H1 (cell line): Measurements from ENCODE around the gene DCXR. TPM values are rescaled to one million over a fixed set of nuclear protein-coding genes. Genes with fewer than 3 reads are reported as not detected.

ENCODE experiments used
- CTCF ChIA-PET: fragments of 300-600 bp; sonication (Branson Sonifier 250); formaldehyde crosslinking; loops from one replicate; lab custom pipeline; 2021; ENCODE audit not compliant: partially characterized antibody; lab: Charles Lee
- POLR2A ChIA-PET: fragments of 300-600 bp; sonication (Branson Sonifier 250); formaldehyde crosslinking; loops from one replicate; lab custom pipeline; 2021; ENCODE audit warnings: inconsistent platforms; ENCODE audit not compliant: partially characterized antibody; lab: Charles Lee
- DNase-seq, 2 experiments: peaks; one replicate each; pipeline versions ENCODE4 v3.0.0 to v3.0.0-alpha.2; 2010 to 2022; ENCODE audit warnings: low spot score in 2 of 2, low read depth in 1 of 2, mixed read lengths in 1 of 2
- FAIRE-seq: peaks from 2 replicates; lab custom pipeline; 2011; peaks lifted over from hg19 to GRCh38; lab: Jason Lieb, UNC
- H2AFZ ChIP-seq: 2 replicates; pipeline ENCODE4 v1.8.1; 2012; ENCODE audit warnings: low read length, inconsistent platforms
- H2AK5ac ChIP-seq: 2 replicates; pipeline ENCODE4 v1.6.1; 2013; ENCODE audit warnings: low read depth, low read length
- H2BK120ac ChIP-seq: replicated peaks from 2 replicates; pipeline ENCODE3; 2013; ENCODE audit warnings: low read depth, low read length, inconsistent platforms
- H2BK12ac ChIP-seq: 2 replicates; pipeline ENCODE4 v1.6.1; 2013; ENCODE audit warnings: low read depth, low read length
- H2BK15ac ChIP-seq: 2 replicates; pipeline ENCODE4 v1.6.1; 2013; ENCODE audit warnings: low read length
- H2BK20ac ChIP-seq: 2 replicates; pipeline ENCODE4 v1.6.1; 2013; ENCODE audit warnings: low read length
- H2BK5ac ChIP-seq: 2 replicates; pipeline ENCODE4 v1.6.1; 2013; ENCODE audit warnings: low read depth, low read length
- H3K14ac ChIP-seq: 2 replicates; pipeline ENCODE4 v1.6.1; 2013; ENCODE audit warnings: inconsistent platforms; ENCODE audit not compliant: insufficient read length
- H3K18ac ChIP-seq: 2 replicates; pipeline ENCODE4 v1.6.1; 2013; ENCODE audit warnings: low read length; ENCODE audit errors: extremely low read depth
- H3K23ac ChIP-seq: 2 replicates; pipeline ENCODE4 v1.6.1; 2013; ENCODE audit warnings: inconsistent platforms; ENCODE audit not compliant: insufficient read length
- H3K23me2 ChIP-seq: 2 replicates; pipeline ENCODE4 v1.6.1; 2013; ENCODE audit warnings: low read depth, low read length
- H3K27ac ChIP-seq: 2 replicates; pipeline ENCODE4 v1.6.1; 2011; ENCODE audit warnings: low read depth, low read length, inconsistent platforms
- H3K27me3 ChIP-seq, 4 experiments: replicated peaks in 1 of 4; 1 replicate in 1 of 4; 2 replicates in 3 of 4; pipeline versions ENCODE4 v1.6.1 to v1.8.1; 2011 to 2013; ENCODE audit warnings: low read length in 3 of 4, mild to moderate bottlenecking in 3 of 4, inconsistent platforms in 2 of 4, mixed read lengths in 2 of 4, moderate library complexity in 1 of 4; ENCODE audit not compliant: control insufficient read depth in 3 of 4, insufficient read depth in 3 of 4; ENCODE audit errors: extremely low read depth in 1 of 4
- H3K36me3 ChIP-seq, 4 experiments: 2 replicates each; pipeline versions ENCODE4 v1.6.1 to v1.8.1; 2011 to 2013; ENCODE audit warnings: mild to moderate bottlenecking in 4 of 4, low read length in 3 of 4, moderate library complexity in 2 of 4, control low read depth in 1 of 4, inconsistent platforms in 1 of 4; ENCODE audit not compliant: insufficient read depth in 4 of 4, control insufficient read depth in 2 of 4
- H3K4ac ChIP-seq: replicated peaks from 2 replicates; pipeline ENCODE3; 2013; ENCODE audit warnings: low read length, low read depth, mixed read lengths, inconsistent platforms; ENCODE audit not compliant: insufficient read length
- H3K4me1 ChIP-seq, 4 experiments: replicated peaks in 1 of 4; 1 replicate in 1 of 4; 2 replicates in 3 of 4; pipeline versions ENCODE4 v1.6.1 to v1.8.1; 2011 to 2013; ENCODE audit warnings: low read length in 3 of 4, inconsistent platforms in 2 of 4, mixed read lengths in 1 of 4; ENCODE audit not compliant: insufficient read depth in 4 of 4, control insufficient read depth in 3 of 4
- H3K4me2 ChIP-seq, 2 experiments: 2 replicates each; pipeline versions ENCODE4 v1.6.1 to v1.8.1; 2011 to 2013; ENCODE audit warnings: low read depth in 2 of 2, low read length in 2 of 2, control low read depth in 1 of 2, inconsistent platforms in 1 of 2, mild to moderate bottlenecking in 1 of 2; ENCODE audit not compliant: insufficient read depth in 1 of 2
- H3K4me3 ChIP-seq, 4 experiments: fragments of 200-600, 300-600 bp in 1 of 4; sonication (generic), shearing (Covaris generic), sonication (Bioruptor Twin) in 1 of 4; 2 replicates each; pipeline versions ENCODE4 v1.5.1 to v1.8.1; 2011 to 2016; ENCODE audit warnings: low read length in 4 of 4, low read depth in 3 of 4, control low read depth in 2 of 4, inconsistent platforms in 2 of 4, mild to moderate bottlenecking in 2 of 4, mixed read lengths in 1 of 4, moderate library complexity in 1 of 4; ENCODE audit not compliant: insufficient read depth in 2 of 4; ENCODE audit errors: extremely low read depth in 1 of 4
- H3K56ac ChIP-seq: replicated peaks from 2 replicates; pipeline ENCODE3; 2013; ENCODE audit warnings: low read depth, mild to moderate bottlenecking, mixed read lengths, low read length, inconsistent platforms; ENCODE audit not compliant: insufficient read length
- H3K79me1 ChIP-seq: 2 replicates; pipeline ENCODE4 v1.6.1; 2013; ENCODE audit warnings: low read depth, low read length, control low read depth
- H3K79me2 ChIP-seq, 2 experiments: 2 replicates each; pipeline versions ENCODE4 v1.6.1 to v1.8.1; 2012 to 2013; ENCODE audit warnings: low read length in 2 of 2, mild to moderate bottlenecking in 2 of 2, inconsistent platforms in 1 of 2; ENCODE audit not compliant: insufficient read depth in 2 of 2, control insufficient read depth in 1 of 2
- H3K9ac ChIP-seq, 4 experiments: replicated peaks in 1 of 4; 1 replicate in 1 of 4; 2 replicates in 3 of 4; pipeline versions ENCODE4 v1.6.1 to v1.8.1; 2011 to 2013; ENCODE audit warnings: low read depth in 3 of 4, low read length in 3 of 4, control low read depth in 2 of 4, mild to moderate bottlenecking in 2 of 4, moderate library complexity in 2 of 4, inconsistent platforms in 1 of 4; ENCODE audit errors: extremely low read depth in 1 of 4
- H3K9me3 ChIP-seq, 2 experiments: 2 replicates each; pipeline versions ENCODE4 v1.6.1 to v1.8.1; 2012 to 2013; ENCODE audit warnings: mild to moderate bottlenecking in 2 of 2, moderate library complexity in 2 of 2, control low read depth in 1 of 2, inconsistent platforms in 1 of 2, low read depth in 1 of 2, low read length in 1 of 2, mixed read lengths in 1 of 2; ENCODE audit not compliant: insufficient read depth in 2 of 2
- H4K20me1 ChIP-seq, 2 experiments: replicated peaks in 1 of 2; 2 replicates each; pipeline versions ENCODE3 to v1.8.1; 2011 to 2013; ENCODE audit warnings: inconsistent platforms in 2 of 2, low read length in 2 of 2, mild to moderate bottlenecking in 1 of 2; ENCODE audit not compliant: insufficient read depth in 2 of 2, control insufficient read depth in 1 of 2
- H4K5ac ChIP-seq: 2 replicates; pipeline ENCODE4 v1.6.1; 2013; ENCODE audit warnings: low read length, low read depth, mixed read lengths, inconsistent platforms; ENCODE audit not compliant: insufficient read length
- H4K8ac ChIP-seq: 2 replicates; pipeline ENCODE4 v1.8.0; 2013; ENCODE audit warnings: mild to moderate bottlenecking, moderate library complexity, low read length, inconsistent platforms; ENCODE audit not compliant: insufficient read depth; ENCODE audit errors: extremely low read depth
- H4K91ac ChIP-seq: replicated peaks from 2 replicates; pipeline ENCODE3; 2013; ENCODE audit warnings: low read length, mixed read lengths, inconsistent platforms; ENCODE audit not compliant: insufficient read length
- EZH2 ChIP-seq: fragments of 200-600 bp; sonication (generic); IDR thresholded peaks from 2 replicates; pipeline ENCODE4 v1.7.1; 2012; ENCODE audit warnings: low read depth, mild to moderate bottlenecking, moderate library complexity, low read length, inconsistent platforms; ENCODE audit not compliant: severe bottlenecking
- GABPA ChIP-seq: IDR thresholded peaks from 2 replicates; pipeline ENCODE4 v1.6.1; 2011; ENCODE audit warnings: mild to moderate bottlenecking, low read length, moderate library complexity, borderline replicate concordance; ENCODE audit not compliant: insufficient read depth
- GTF2F1 ChIP-seq: IDR thresholded peaks from 2 replicates; pipeline ENCODE4 v1.6.1; 2012; ENCODE audit warnings: low read depth, low read length, improper control_type of control experiment, borderline replicate concordance
- NRF1 ChIP-seq: IDR thresholded peaks from 2 replicates; pipeline ENCODE4 v1.6.1; 2011; ENCODE audit warnings: mild to moderate bottlenecking, low read depth, low read length, improper control_type of control experiment
- POLR2AphosphoS5 ChIP-seq: IDR thresholded peaks from 2 replicates; pipeline ENCODE4 v1.6.1; 2011; ENCODE audit warnings: low read depth, low read length
- RBBP5 ChIP-seq: IDR thresholded peaks from 2 replicates; pipeline ENCODE4 v1.7.1; 2012; ENCODE audit warnings: low read depth, mild to moderate bottlenecking, inconsistent platforms, low read length, moderate library complexity, borderline replicate concordance
- SIN3A ChIP-seq, 2 experiments: IDR thresholded peaks in 1 of 2; conservative IDR thresholded peaks in 1 of 2; 2 replicates each; pipeline ENCODE4 v1.6.1; 2011 to 2012; ENCODE audit warnings: low read length in 2 of 2, improper control_type of control experiment in 1 of 2, low read depth in 1 of 2, mild to moderate bottlenecking in 1 of 2
- SIRT6 ChIP-seq: IDR thresholded peaks from one replicate; pipeline ENCODE4 v1.7.1; 2012; ENCODE audit warnings: low read length, inconsistent platforms
- SIX5 ChIP-seq: IDR thresholded peaks from 2 replicates; pipeline ENCODE4 v1.6.1; 2011; ENCODE audit warnings: mild to moderate bottlenecking, low read depth, low read length
- SUZ12 ChIP-seq: fragments of 200-600 bp; sonication (generic); IDR thresholded peaks from 2 replicates; pipeline ENCODE4 v1.6.1; 2012; ENCODE audit warnings: mild to moderate bottlenecking, inconsistent platforms, low read length, moderate library complexity, mixed read lengths
- WGBS, 2 experiments: shearing (Covaris generic) in 1 of 2; methylation state at CpG; one replicate each; pipeline versions ENCODE4 v1.1.6 to v1.1.7; 2013 to 2015; ENCODE audit warnings: low lambda C conversion rate in 2 of 2, mixed read lengths in 2 of 2, inconsistent platforms in 1 of 2, low coverage in 1 of 2, missing lambda C conversion rate in 1 of 2; ENCODE audit not compliant: insufficient replicate concordance in 2 of 2, insufficient coverage in 1 of 2, insufficient read length in 1 of 2; ENCODE audit errors: extremely low coverage in 1 of 2, missing lambda C conversion rate in 1 of 2; 5-methylcytosine and 5-hydroxymethylcytosine counted together
- polyA plus RNA-seq, 7 experiments: library from polyadenylated mRNA; depleted of rRNA in 3 of 7; stranded (reverse) in 5 of 7; unstranded in 2 of 7; fragments of >200 nt in 5 of 7; fragments of 200-250 nt in 2 of 7; gene quantifications; 1 replicate in 5 of 7; 2 replicates in 1 of 7; 4 replicates in 1 of 7; pipeline versions ENCODE4 v1.2.1 to v1.2.3, GENCODE V29; 2011 to 2013; ENCODE audit warnings: missing spikeins in 2 of 7, mixed read lengths in 2 of 7
- total RNA-seq: library from RNA; stranded (reverse); fragmentation: NEBNext Ultra II Directional; extraction: Animal tissue kit (Norgen Biotek cat#: 25700); gene quantifications from 2 replicates; pipeline ENCODE4 v1.2.1, GENCODE V29; 2021

DCXR gene
- total and polyA plus RNA-seq, 2 of the 8 experiments (the other 6 are each of a cell fraction or from before 2014, with no cell fraction given) = 96.3 to 212 TPM

GRCh38 chr17:81996757-81997441 lies 40.6 kb downstream of the DCXR start:
- peaks cover 0 to 10% of the 10 kb centered on the region in 2 experiments for H4K20me1 ChIP-seq
- H2BK120ac ChIP-seq = no peak overlapping the region
- H3K4me1 ChIP-seq = peaks cover 0 to 21% (median 18%) of the 10 kb centered on the region in 4 experiments; a peak in 6 of 7 replicates
- 94% methylated on average over 30 of the region's 30 CpGs; no CpG with 5 or more reads in 1 of the 2 experiments for WGBS, 2 experiments
- H3K79me1 ChIP-seq = peaks cover 5% of the 10 kb centered on the region
- ChIA-PET CTCF (interaction anchor here (0.6 to 3.2 kb wide), 20 partner anchors 8 to 190 kb away, joined by 3 to 20 read pairs (median 4); partner anchors contain the start of genes LRRC45 and NOTUM), POLR2A (interaction anchor here (0.6 to 1.8 kb wide), 8 partner anchors 14 to 89 kb away, joined by 3 to 7 read pairs (median 4); no protein-coding TSS in a partner anchor)
- FAIRE-seq (no peak), DNase-seq (no peak)
- no peaks in the 10 kb centered on the region for H3K9me3 ChIP-seq
- H2AFZ ChIP-seq = no peak overlapping the region
- H2BK5ac ChIP-seq = no peak overlapping the region
- H3K79me2 ChIP-seq = no peaks in the 10 kb centered on the region
- no peak overlapping the region for H3K4me3 ChIP-seq
- H3K9ac ChIP-seq = no peak overlapping the region
- H2BK12ac ChIP-seq = no peak overlapping the region
- no peak overlapping the region for H3K14ac ChIP-seq
- H3K23ac ChIP-seq = no peak overlapping the region
- no peak overlapping the region for H3K18ac ChIP-seq
- H2BK20ac ChIP-seq = no peak overlapping the region
- H3K4ac ChIP-seq = no peak overlapping the region
- H3K23me2 ChIP-seq = no peaks in the 10 kb centered on the region
- no peaks in the 10 kb centered on the region for H3K27me3 ChIP-seq
- H2BK15ac ChIP-seq = no peak overlapping the region
- no peak overlapping the region; the same call in 1 of the 2 replicates for H4K8ac ChIP-seq
- no peak overlapping the region for H4K5ac ChIP-seq
- no peak overlapping the region for H4K91ac ChIP-seq
- no peak overlapping the region for H3K4me2 ChIP-seq
- no peak overlapping the region for H2AK5ac ChIP-seq
- no peak overlapping the region for H3K27ac ChIP-seq
- H3K36me3 ChIP-seq = no peaks in the 10 kb centered on the region
- no peak overlapping the region for H3K56ac ChIP-seq
- TF ChIP-seq RBBP5 = no peak
- TF ChIP-seq SIX5 = no peak
- TF ChIP-seq POLR2AphosphoS5 = no peak
- TF ChIP-seq SIRT6 = no peak
- TF ChIP-seq SIN3A (conservative IDR thresholded peaks at IDR 0.05 in 1 of 2, IDR thresholded peaks at IDR 0.05 in 1 of 2; ENCODE audit: low read depth in 1 of 2, low read length in 2 of 2) = no peak
- no peak for TF ChIP-seq NRF1
- no peak for TF ChIP-seq GTF2F1
- no peak for TF ChIP-seq EZH2
- no peak for TF ChIP-seq GABPA
- TF ChIP-seq SUZ12 = no peak
